ENCODE measurements around the gene MIPOL1. TPM values are rescaled to one million over a fixed set of nuclear protein-coding genes. Genes with fewer than 3 reads are reported as not detected.

The MIPOL1 gene
- total and polyA plus RNA-seq, 4 donors, result 0.51 to 6.6 (median 1.9) TPM

- no peak for DNase-seq (ENCODE audit: low spot score)
- Histone ChIP-seq H3K27ac (ENCODE audit: low read depth in 1 of 2, low read length in 2 of 2) (no peak overlapping the region), H3K9me3 (ENCODE audit: control insufficient read depth in 4 of 4, low read length in 3 of 4) (no peaks in the 10 kb centered on the region), H3K4me3 (ENCODE audit: low read depth in 1 of 3, low read length in 3 of 3) (no peak overlapping the region), H3K9ac (ENCODE audit: low read depth in 1 of 2, low read length in 2 of 2) (no peak overlapping the region), H3K36me3 (ENCODE audit: control insufficient read depth in 4 of 4, insufficient read depth in 3 of 4, low read depth in 1 of 4, low read length in 3 of 4) (no peaks in the 10 kb centered on the region), H3K4me1 (ENCODE audit: control insufficient read depth in 4 of 4, insufficient read depth in 4 of 4, low read length in 3 of 4) (no peaks in the 10 kb centered on the region), H3K27me3 (ENCODE audit: control insufficient read depth in 4 of 4, insufficient read depth in 4 of 4, low read length in 3 of 4) (no peaks in the 10 kb centered on the region)
- TF ChIP-seq EGR1 (IDR thresholded peaks at IDR 0.05; ENCODE audit: low read depth in 2 of 2) (no peak), YY1 (IDR thresholded peaks at IDR 0.05) (no peak)
- 85% methylated on average over 3 of the region's 3 CpGs for WGBS
Observed at GRCh38 chr14:37508503-37508902, 310.8 kb downstream of the MIPOL1 start.

- TF ChIP-seq GABPA (IDR thresholded peaks at IDR 0.05 in 1 of 2, conservative IDR thresholded peaks at IDR 0.05 in 1 of 2), result no peak
- no peak for TF ChIP-seq EGR1 (IDR thresholded peaks at IDR 0.05; ENCODE audit: low read depth in 2 of 2)
- no peak for TF ChIP-seq CTCF (IDR thresholded peaks at IDR 0.05; ENCODE audit: low read depth, low read length, missing input control)
- no peak for TF ChIP-seq TAF1 (conservative IDR thresholded peaks at IDR 0.05)
- no peak for TF ChIP-seq MAX (IDR thresholded peaks at IDR 0.05)
- H3K36me3 ChIP-seq (ENCODE audit: control insufficient read depth in 4 of 4, insufficient read depth in 3 of 4, low read depth in 1 of 4, low read length in 3 of 4), result no peaks in the 10 kb centered on the region
- H3K27ac ChIP-seq (ENCODE audit: low read depth in 1 of 2, low read length in 2 of 2), result no peak overlapping the region
- no peak overlapping the region for H3K9ac ChIP-seq (ENCODE audit: low read depth in 1 of 2, low read length in 2 of 2)
- 86% methylated on average over 3 of the region's 3 CpGs for WGBS
- no peak overlapping the region for H3K4me3 ChIP-seq (ENCODE audit: low read depth in 1 of 3, low read length in 3 of 3)
- no peaks in the 10 kb centered on the region for H3K27me3 ChIP-seq (ENCODE audit: control insufficient read depth in 4 of 4, insufficient read depth in 4 of 4, low read length in 3 of 4)
- H3K9me3 ChIP-seq (ENCODE audit: control insufficient read depth in 4 of 4, low read length in 3 of 4), result no peaks in the 10 kb centered on the region
- H3K4me1 ChIP-seq (ENCODE audit: control insufficient read depth in 4 of 4, insufficient read depth in 4 of 4, low read length in 3 of 4), result no peaks in the 10 kb centered on the region
- DNase-seq (ENCODE audit: low spot score), result no peak
Observed at GRCh38 chr14:37512173-37512572, 314.4 kb downstream of the MIPOL1 start.

GRCh38 chr14:37515771-37516170, 318.0 kb downstream of the MIPOL1 start:
- Histone ChIP-seq H3K9me3 (ENCODE audit: control insufficient read depth in 4 of 4, low read length in 3 of 4) (no peaks in the 10 kb centered on the region), H3K9ac (ENCODE audit: low read depth in 1 of 2, low read length in 2 of 2) (no peak overlapping the region), H3K4me1 (ENCODE audit: control insufficient read depth in 4 of 4, insufficient read depth in 4 of 4, low read length in 3 of 4) (no peaks in the 10 kb centered on the region), H3K4me3 (ENCODE audit: low read depth in 1 of 3, low read length in 3 of 3) (no peak overlapping the region), H3K36me3 (ENCODE audit: control insufficient read depth in 4 of 4, insufficient read depth in 3 of 4, low read depth in 1 of 4, low read length in 3 of 4) (no peaks in the 10 kb centered on the region), H3K27ac (ENCODE audit: low read depth in 1 of 2, low read length in 2 of 2) (no peak overlapping the region), H3K27me3 (ENCODE audit: control insufficient read depth in 4 of 4, insufficient read depth in 4 of 4, low read length in 3 of 4) (no peaks in the 10 kb centered on the region)
- no peak for DNase-seq (ENCODE audit: low spot score)
- TF ChIP-seq ATF3 (IDR thresholded peaks at IDR 0.05), result no peak
- TF ChIP-seq ZBTB33 (IDR thresholded peaks at IDR 0.05), result no peak
- no peak for TF ChIP-seq MAX (IDR thresholded peaks at IDR 0.05)
- TF ChIP-seq SP1 (IDR thresholded peaks at IDR 0.05), result no peak
- TF ChIP-seq JUND (IDR thresholded peaks at IDR 0.05), result no peak
- TF ChIP-seq RXRA (IDR thresholded peaks at IDR 0.05), result no peak
- WGBS, result 93% methylated on average over 3 of the region's 3 CpGs
